Measurements from ENCODE around the gene EIF4A2. TPM values are rescaled to one million over a fixed set of nuclear protein-coding genes. Genes with fewer than 3 reads are reported as not detected.
A peak's percentile ranks its signal among the peaks of the same experiment; 100 is the strongest.

EIF4A2 gene
- polyA plus RNA-seq (2012; ENCODE audit: insufficient read depth, insufficient read length), result 446 TPM

- H3K4me3 ChIP-seq (ENCODE audit: low read length), result peak within 1 kb of the TSS; percentile 85
- DNase-seq (ENCODE audit: low read depth, low spot score), result peak; percentile 88
These were observed at the start of gene EIF4A2 for GRCh38 chr3:186783058-186783730. TSS of gene EIF4A2 (plus strand) at chr3:186783577. CDS start at chr3:186783611, 34 bp downstream.

GRCh38 chr3:186742618-186743380 lies 40.6 kb upstream of the EIF4A2 start:
- no peak for DNase-seq (ENCODE audit: low read depth, low spot score)

GRCh38 chr3:186743666-186744065 lies 39.7 kb upstream of the EIF4A2 start:
- no peak for DNase-seq (ENCODE audit: low read depth, low spot score)
- no peak overlapping the region for H3K4me3 ChIP-seq (ENCODE audit: low read length)

More at GRCh38 chr3:186742618-186743380, 40.6 kb upstream of the EIF4A2 start:
- no peak overlapping the region for H3K4me3 ChIP-seq (ENCODE audit: low read length)

- DNase-seq (ENCODE audit: low read depth, low spot score), result no peak
- H3K4me3 ChIP-seq (ENCODE audit: low read length), result no peak overlapping the region
These were observed 37.4 kb upstream of the EIF4A2 start for GRCh38 chr3:186746008-186746407.

- no peak for DNase-seq (ENCODE audit: low read depth, low spot score)
- H3K4me3 ChIP-seq (ENCODE audit: low read length), result no peak overlapping the region
These were observed 33.1 kb upstream of the EIF4A2 start for GRCh38 chr3:186750316-186750715.

GRCh38 chr3:186751480-186751879 lies 31.9 kb upstream of the EIF4A2 start:
- DNase-seq (ENCODE audit: low read depth, low spot score), result no peak
- no peak overlapping the region for H3K4me3 ChIP-seq (ENCODE audit: low read length)

- no peak overlapping the region for H3K4me3 ChIP-seq (ENCODE audit: low read length)
- no peak for DNase-seq (ENCODE audit: low read depth, low spot score)
These were observed 29.4 kb upstream of the EIF4A2 start for GRCh38 chr3:186754006-186754405.

- no peak for DNase-seq (ENCODE audit: low read depth, low spot score)
These were observed 28.5 kb upstream of the EIF4A2 start for GRCh38 chr3:186754871-186755270.

GRCh38 chr3:186757214-186757613 lies 26.2 kb upstream of the EIF4A2 start:
- DNase-seq (ENCODE audit: low read depth, low spot score), result no peak
- no peak overlapping the region for H3K4me3 ChIP-seq (ENCODE audit: low read length)

More at GRCh38 chr3:186754871-186755270, 28.5 kb upstream of the EIF4A2 start:
- no peak overlapping the region for H3K4me3 ChIP-seq (ENCODE audit: low read length)

- DNase-seq (ENCODE audit: low read depth, low spot score), result no peak
- no peak overlapping the region for H3K4me3 ChIP-seq (ENCODE audit: low read length)
These were observed 25.6 kb upstream of the EIF4A2 start for GRCh38 chr3:186757686-186758220.

GRCh38 chr3:186759231-186759930 lies 24.0 kb upstream of the EIF4A2 start:
- DNase-seq (ENCODE audit: low read depth, low spot score), result no peak

GRCh38 chr3:186760141-186760833 lies 23.1 kb upstream of the EIF4A2 start:
- no peak overlapping the region for H3K4me3 ChIP-seq (ENCODE audit: low read length)
- DNase-seq (ENCODE audit: low read depth, low spot score), result no peak

More at GRCh38 chr3:186759231-186759930, 24.0 kb upstream of the EIF4A2 start:
- no peak overlapping the region for H3K4me3 ChIP-seq (ENCODE audit: low read length)

GRCh38 chr3:186760897-186761447 lies 22.4 kb upstream of the EIF4A2 start:
- no peak overlapping the region for H3K4me3 ChIP-seq (ENCODE audit: low read length)
- DNase-seq (ENCODE audit: low read depth, low spot score), result no peak

- peak; percentile 57 for DNase-seq (ENCODE audit: low read depth, low spot score)
- peak overlapping the region; percentile 13 for H3K4me3 ChIP-seq (ENCODE audit: low read length)
These were observed 11.1 kb upstream of the EIF4A2 start for GRCh38 chr3:186772281-186772694.

GRCh38 chr3:186772701-186773417 lies 10.5 kb upstream of the EIF4A2 start:
- no peak overlapping the region; the same call in 1 of the 2 replicates for H3K4me3 ChIP-seq (ENCODE audit: low read length)
- DNase-seq (ENCODE audit: low read depth, low spot score), result no peak

GRCh38 chr3:186775999-186776398 lies 7.4 kb upstream of the EIF4A2 start:
- no peak for DNase-seq (ENCODE audit: low read depth, low spot score)
- H3K4me3 ChIP-seq (ENCODE audit: low read length), result no peak overlapping the region

- no peak overlapping the region for H3K4me3 ChIP-seq (ENCODE audit: low read length)
- DNase-seq (ENCODE audit: low read depth, low spot score), result no peak
These were observed 4.2 kb upstream of the EIF4A2 start for GRCh38 chr3:186779204-186779603.

- DNase-seq (ENCODE audit: low read depth, low spot score), result no peak
These were observed 777 bp upstream of the EIF4A2 start for GRCh38 chr3:186782542-186783057.

More at GRCh38 chr3:186782542-186783057, 777 bp upstream of the EIF4A2 start:
- peak overlapping the region; percentile 85 for H3K4me3 ChIP-seq (ENCODE audit: low read length)
